ENCODE measurements around the gene NR1D1.

NR1D1 gene

DNA sequence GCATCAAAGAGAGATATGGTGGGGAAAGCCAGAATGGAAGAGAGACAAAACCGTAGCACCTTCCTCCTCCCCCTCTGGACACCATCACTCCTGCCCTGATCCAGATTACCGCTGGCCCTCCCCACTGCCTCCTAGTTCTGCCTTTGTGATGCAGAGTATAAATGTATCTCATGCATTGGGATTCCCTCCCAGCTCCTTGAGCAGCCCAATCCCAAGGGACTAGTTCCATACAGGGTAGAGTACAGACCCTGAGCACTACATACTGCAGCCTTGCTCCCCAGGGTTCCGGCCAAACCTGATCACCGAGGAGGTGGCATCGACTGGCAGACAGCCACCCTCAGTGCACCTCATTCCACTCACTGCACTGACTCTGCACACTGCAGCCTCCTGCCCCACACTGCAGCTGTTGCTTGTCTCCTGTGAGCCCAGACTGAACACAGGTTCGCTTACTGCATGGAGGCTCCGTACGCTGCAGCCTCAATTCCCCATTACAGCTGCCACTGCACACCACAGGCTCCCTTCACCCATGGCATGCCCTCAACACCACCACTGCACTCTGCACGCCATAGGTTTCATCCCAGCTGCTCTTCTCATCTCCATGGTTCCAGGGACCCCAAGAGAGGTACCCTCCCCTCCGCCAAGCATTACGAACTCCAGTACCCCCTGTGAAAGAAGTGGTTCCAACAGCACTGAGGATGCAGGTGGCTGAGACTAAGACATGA lies 39.3 kb downstream of the NR1D1 start:
- no peak for DNase-seq

DNA sequence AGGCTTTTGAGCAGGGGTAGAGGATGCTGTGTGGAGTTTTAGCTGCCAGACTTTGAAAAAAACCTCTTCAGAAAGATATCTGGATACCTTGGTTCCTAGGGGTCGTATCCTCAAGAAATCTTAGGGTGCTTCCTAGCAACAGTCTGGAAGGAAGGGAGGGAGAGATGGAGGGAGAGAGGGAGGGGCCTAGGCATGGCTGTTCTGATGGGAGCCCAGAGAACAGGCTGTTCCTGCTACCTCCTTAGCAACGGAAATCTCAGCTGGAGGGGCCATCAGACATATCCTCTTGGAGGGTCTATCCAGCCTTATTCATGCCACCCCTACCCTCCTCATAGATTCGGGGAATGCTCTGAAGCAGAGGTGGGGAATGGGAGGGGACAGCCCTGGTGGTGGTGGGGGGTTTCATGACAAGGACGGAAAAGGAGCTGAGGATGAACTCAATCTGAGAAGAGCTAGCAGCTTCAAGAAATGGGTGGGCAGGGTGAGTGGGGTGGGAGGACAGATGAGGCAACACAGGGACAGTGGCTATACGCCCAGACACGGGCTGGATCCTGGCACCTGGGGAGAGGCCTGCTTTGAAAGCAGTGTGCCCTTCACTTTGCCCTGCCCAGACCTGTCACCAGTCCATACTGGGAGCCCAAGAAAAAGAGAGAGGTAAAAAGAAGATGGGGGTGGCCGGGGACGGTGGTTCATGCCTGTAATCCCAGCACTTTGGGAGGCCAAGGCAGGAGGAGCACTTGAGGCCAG lies 40.5 kb downstream of the NR1D1 start:
- no peak for DNase-seq

DNA sequence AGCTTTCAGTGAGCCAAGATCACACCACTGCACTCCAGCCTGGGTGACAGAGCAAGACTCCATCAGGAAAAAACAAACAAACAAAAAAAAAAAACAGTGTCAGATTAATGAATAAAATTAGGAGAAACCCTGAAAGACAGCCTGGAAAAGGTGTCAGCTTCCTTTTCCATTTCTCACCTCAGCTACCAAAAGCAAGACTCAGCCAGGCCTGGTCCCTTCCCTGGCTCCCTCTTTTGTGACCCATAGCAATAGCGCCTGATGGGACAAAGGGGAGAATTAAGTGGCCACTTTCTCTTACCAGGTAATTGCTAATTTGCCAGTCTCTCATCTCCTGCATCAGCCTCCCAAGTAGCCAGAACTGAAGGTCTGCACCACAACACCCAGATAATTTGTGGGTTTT lies 41.5 kb downstream of the NR1D1 start:
- no peak for DNase-seq

DNA sequence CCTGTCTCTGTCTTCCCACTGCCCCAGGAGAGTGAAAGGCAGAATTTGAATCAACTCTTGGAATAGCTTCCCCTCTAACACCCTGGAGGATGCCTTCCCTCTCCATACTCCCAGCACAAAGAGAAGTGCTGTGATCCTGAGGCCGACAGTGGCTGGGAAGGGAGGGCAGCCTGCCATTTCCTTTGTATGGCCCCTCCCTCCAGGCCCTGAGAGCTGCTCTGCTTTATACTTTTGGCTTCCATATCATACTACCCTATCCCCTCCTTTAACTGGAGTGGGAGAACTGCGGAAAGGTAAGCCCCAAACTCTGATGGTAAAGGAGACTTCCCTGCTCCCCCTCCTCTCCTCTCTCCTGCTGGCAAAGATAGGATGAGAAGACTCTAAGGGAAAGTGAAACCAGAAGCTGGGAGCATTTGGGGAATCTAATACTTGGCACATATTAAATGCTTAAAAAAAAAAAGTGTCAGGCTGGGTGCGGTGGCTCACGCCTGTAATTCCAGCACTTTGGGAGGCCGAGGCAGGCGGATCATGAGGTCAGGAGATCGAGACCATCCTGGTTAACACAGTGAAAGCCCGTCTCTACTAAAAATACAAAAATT lies 42.1 kb downstream of the NR1D1 start:
- no peak for DNase-seq

DNA sequence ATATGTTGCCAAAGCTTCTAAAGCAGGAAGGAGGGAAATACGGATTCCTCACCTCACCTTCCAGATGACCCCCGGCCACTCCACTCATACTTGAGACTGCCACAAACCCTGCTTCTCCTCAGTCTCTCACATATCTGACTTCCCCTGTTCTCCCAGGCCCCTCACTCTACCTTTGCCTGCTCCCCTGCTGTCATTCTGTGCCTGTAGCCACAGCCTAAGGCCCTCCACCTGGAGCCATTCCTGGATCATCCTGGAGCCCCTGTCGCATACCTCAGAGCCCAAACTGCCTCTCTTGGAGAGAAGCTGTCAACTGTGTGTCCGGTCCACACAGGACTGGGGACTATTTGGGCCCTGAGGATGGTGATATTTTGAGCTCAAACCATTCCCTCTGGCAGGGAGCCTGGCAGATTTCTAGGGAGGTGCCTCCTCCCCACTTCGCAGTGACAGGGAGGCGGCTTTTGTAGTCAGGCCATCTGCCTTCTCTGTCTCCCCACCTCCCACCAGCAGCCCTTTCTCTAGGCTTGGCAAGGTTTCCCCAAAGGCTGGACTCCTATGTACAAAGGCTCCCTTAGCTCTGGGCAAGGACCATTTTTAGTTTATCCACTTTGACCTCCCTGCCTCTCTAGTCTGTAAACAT lies 43.9 kb downstream of the NR1D1 start:
- no peak for DNase-seq
